LNCAP (cell line): ENCODE results near the gene ST8SIA6.

Experiments
- TF ChIP-seq, protein P1 (sequence below): fragments of 450-650 bp; IDR thresholded peaks from 2 replicates; pipeline ENCODE4 v1.5.1; 2017; ENCODE audit warnings: mild to moderate bottlenecking

Gene ST8SIA6

DNA sequence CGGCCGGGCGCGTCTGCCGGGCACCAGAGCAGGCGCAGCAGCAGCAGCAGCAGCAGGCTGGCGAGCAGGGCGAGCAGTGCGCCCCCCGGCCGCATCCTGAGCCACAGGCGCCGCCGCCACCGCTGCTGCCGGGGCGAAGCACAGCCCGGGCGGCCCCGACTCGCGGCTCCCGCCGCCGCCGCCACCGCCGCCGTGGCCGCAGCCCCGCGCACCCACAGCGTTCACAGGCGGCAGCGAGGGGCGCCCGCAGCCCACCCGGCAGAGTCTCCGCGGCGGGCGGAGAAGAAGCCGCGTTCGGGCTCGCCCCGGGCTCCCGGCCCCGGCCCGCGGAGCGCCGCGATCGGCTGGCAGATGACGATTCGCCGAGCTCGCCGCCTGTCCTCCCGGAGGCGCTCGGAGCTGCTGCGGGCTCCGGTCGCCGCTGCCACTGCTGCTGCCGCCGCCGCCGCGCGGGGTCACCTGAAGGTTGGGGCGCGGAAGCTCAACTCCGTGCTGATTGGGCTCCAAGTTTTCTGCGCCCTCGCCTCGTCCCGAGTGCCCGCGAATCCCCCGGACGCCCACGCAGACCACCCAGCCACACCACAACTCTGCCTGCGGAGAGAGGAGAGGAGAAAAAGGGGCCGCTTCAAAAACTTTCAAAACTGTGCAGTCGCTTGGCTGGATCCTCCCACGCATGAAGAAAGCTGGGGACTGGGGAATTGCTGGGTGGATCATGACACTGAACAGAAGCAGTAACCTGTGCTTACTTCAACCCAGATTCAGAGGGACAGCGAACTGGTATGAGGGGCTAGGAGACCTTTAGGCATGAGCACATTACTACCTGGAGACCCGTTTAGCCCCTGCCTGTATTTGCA lies at the start of gene ST8SIA6:
Gene ST8SIA6 (minus strand): TSS at position 435 of the 854 bp plus-strand sequence. CDS start 340 bp downstream, at position 95.
- TF ChIP-seq, protein P1, sequence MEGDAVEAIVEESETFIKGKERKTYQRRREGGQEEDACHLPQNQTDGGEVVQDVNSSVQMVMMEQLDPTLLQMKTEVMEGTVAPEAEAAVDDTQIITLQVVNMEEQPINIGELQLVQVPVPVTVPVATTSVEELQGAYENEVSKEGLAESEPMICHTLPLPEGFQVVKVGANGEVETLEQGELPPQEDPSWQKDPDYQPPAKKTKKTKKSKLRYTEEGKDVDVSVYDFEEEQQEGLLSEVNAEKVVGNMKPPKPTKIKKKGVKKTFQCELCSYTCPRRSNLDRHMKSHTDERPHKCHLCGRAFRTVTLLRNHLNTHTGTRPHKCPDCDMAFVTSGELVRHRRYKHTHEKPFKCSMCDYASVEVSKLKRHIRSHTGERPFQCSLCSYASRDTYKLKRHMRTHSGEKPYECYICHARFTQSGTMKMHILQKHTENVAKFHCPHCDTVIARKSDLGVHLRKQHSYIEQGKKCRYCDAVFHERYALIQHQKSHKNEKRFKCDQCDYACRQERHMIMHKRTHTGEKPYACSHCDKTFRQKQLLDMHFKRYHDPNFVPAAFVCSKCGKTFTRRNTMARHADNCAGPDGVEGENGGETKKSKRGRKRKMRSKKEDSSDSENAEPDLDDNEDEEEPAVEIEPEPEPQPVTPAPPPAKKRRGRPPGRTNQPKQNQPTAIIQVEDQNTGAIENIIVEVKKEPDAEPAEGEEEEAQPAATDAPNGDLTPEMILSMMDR: peak; percentile 27; the same call in 1 of the 2 replicates

DNA sequence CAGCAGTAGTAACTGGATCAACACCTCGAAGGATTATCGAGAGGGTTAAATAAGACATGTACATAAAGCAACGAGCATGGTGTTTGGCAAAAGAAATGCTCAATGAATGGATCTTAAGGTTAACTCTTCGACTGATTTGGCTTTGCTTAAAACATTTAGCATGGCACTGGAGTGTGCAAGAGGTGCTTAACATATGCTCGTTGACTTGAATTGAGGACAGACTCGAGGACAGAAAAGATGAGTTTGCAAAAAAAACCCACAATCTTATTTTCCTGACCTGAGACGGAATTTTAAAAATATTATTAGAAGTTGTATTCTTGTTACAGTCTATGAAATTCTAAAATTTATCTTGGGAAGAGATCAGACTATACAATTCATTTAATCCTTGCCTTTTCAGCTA lies 49.4 kb upstream of the ST8SIA6 start:
- TF ChIP-seq, protein P1: no peak

DNA sequence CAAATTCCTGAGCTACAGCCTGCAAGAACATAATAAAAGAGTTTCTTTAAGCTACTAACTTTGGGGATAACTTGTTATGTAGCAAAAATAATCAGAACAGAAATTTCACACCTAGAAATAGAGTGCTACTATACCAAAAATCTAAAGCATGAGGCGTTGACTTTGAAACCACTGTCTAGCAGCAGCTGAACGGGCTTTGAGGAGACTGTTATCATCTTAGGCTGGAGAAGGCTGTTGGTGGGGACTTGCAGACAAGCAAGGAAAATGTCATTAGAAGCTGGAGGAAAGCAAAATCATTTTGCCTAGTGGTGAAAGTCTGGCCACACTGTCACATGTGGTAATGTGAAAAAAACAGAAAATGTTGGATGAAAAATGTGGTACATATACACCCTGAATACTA lies 48.4 kb upstream of the ST8SIA6 start:
- TF ChIP-seq, protein P1: no peak

- TF ChIP-seq, protein P1: no peak
Observed at GRCh38 chr10:17497446-17498030, 43.1 kb upstream of the ST8SIA6 start.

DNA sequence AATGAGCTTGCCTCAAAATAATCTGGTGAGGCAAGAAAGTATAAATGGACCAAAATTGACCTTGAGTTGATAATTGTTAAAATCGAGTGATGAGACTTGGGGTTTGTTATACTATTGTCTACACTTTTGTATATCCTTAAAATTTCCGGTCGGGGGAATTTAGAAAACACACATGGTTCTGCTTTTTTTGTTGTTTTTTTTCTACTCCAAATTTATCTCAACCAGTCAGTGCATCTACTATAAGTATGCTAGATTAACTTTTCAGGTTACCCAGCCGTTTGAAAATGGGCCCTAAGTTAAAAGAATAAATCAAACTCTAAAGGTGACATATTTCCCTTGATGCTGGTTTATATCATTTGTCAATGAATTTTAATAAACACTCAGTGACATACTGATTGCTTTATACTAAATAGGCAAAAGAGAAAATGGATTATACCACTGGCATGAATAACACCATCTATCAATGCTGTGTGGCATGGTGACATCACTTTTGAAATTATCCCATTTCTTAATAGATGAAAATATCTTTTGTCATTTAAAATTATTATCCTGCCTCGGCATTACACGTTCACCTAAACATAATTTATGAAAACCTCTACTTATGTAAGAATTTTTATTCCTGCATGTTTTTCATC lies 40.3 kb upstream of the ST8SIA6 start:
- TF ChIP-seq, protein P1: no peak

- TF ChIP-seq, protein P1: no peak
Observed at GRCh38 chr10:17488848-17489247, 34.5 kb upstream of the ST8SIA6 start.

DNA sequence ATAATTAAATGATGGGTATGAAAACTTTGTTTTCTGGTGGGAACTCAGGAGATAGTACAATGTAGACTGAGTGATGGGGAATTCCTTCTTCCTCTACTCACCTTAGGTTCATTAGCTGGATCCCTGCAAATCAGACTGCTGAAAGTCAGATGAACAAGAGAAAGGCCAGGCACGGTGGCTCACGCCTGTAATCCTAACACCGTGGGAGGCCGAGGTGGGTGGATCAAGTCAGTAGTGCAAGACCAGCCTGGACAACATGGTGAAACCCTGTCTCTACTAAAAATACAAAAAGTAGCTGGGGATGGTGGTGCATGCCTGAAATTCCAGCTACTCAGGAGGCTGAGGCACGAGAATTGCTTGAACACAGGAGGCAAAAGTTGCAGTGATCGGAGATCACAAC lies 28.7 kb upstream of the ST8SIA6 start:
- TF ChIP-seq, protein P1: no peak
